Measurements from ENCODE around the gene AQP1. TPM values are rescaled to one million over a fixed set of nuclear protein-coding genes. Genes with fewer than 3 reads are reported as not detected.

AQP1 gene
- total and polyA plus RNA-seq, 2 of the 13 experiments (the other 11 are each of a cell fraction or from before 2014, with no cell fraction given), result not detected

GRCh38 chr7:30929686-30930085 lies 18.0 kb downstream of the AQP1 start:
- no peak overlapping the region for H3K4me2 ChIP-seq (ENCODE audit: low read depth, low read length)
- ChIA-PET POLR2A (no interaction called here), CTCF (ENCODE audit: low intra/inter-chr PET ratio, low total read pairs) (no interaction called here)
- H3K4me3 ChIP-seq (replicated peaks in 1 of 3; ENCODE audit: insufficient read depth in 1 of 3, low read depth in 2 of 3, low read length in 3 of 3), result no peak overlapping the region
- no peak overlapping the region for H3K27ac ChIP-seq (ENCODE audit: extremely low read length, insufficient read depth, low read length)
- H4K20me1 ChIP-seq (ENCODE audit: insufficient read depth, low read length), result no peaks in the 10 kb centered on the region
- no peak overlapping the region for H3K9ac ChIP-seq (ENCODE audit: insufficient read depth, low read depth, low read length)
- FAIRE-seq, result no peak
- intact Hi-C loops (cut with micrococcal nuclease; ENCODE audit: unreplicated experiment), result no loop called here
- no peak for DNase-seq (ENCODE audit: low spot score)
- no peak for ATAC-seq
- no peaks in the 10 kb centered on the region for H3K9me3 ChIP-seq (ENCODE audit: low read length)
- no peaks in the 10 kb centered on the region for H3K4me1 ChIP-seq (ENCODE audit: insufficient read depth, low read length)
- TF ChIP-seq SKI (IDR thresholded peaks at IDR 0.05; ENCODE audit: partially characterized antibody), result no peak
- TF ChIP-seq ZNF224 (CRISPR knock-in tag; IDR thresholded peaks at IDR 0.05), result no peak
- no peak for TF ChIP-seq JUND (CRISPR knock-in tag; IDR thresholded peaks at IDR 0.05)
- TF ChIP-seq ZNF747 (CRISPR knock-in tag; IDR thresholded peaks at IDR 0.05; ENCODE audit: borderline replicate concordance), result no peak
- TF ChIP-seq, protein P1, sequence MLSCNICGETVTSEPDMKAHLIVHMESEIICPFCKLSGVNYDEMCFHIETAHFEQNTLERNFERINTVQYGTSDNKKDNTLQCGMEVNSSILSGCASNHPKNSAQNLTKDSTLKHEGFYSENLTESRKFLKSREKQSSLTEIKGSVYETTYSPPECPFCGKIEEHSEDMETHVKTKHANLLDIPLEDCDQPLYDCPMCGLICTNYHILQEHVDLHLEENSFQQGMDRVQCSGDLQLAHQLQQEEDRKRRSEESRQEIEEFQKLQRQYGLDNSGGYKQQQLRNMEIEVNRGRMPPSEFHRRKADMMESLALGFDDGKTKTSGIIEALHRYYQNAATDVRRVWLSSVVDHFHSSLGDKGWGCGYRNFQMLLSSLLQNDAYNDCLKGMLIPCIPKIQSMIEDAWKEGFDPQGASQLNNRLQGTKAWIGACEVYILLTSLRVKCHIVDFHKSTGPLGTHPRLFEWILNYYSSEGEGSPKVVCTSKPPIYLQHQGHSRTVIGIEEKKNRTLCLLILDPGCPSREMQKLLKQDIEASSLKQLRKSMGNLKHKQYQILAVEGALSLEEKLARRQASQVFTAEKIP (CRISPR knock-in tag; IDR thresholded peaks at IDR 0.05; ENCODE audit: borderline replicate concordance), result no peak
- TF ChIP-seq ZNF503 (CRISPR knock-in tag; IDR thresholded peaks at IDR 0.05), result no peak
- no peak for TF ChIP-seq ZNF619 (CRISPR knock-in tag; IDR thresholded peaks at IDR 0.05)
- no peaks in the 10 kb centered on the region for H3K79me2 ChIP-seq (ENCODE audit: insufficient read depth, low read length)
- no peaks in the 10 kb centered on the region for H3K36me3 ChIP-seq (replicated peaks in 1 of 2; ENCODE audit: control insufficient read depth in 1 of 2, insufficient read depth in 2 of 2, low read length in 2 of 2)
- H2AFZ ChIP-seq (ENCODE audit: low read length), result no peak overlapping the region
- no TSS peak for BruUV-seq (replicated peaks)
- peaks cover 4 to 12% of the 10 kb centered on the region in 2 experiments; a peak in 4 of 5 replicates for H3K27me3 ChIP-seq (ENCODE audit: control insufficient read depth in 1 of 2, insufficient read depth in 2 of 2, low read length in 2 of 2)
- in situ Hi-C loops (cut with HindIII; ENCODE audit: extremely low pct_ligation_motif_present, low pct_unique_long_range_greater_than_20kb), result no loop called here
- 14% methylated on average over 4 of the region's 4 CpGs for WGBS (ENCODE audit: low lambda C conversion rate)
